OCI-LY1 (cell line): ENCODE data around the gene ITCH.

ENCODE experiments used
- EZH2 ChIP-seq: fragments of 200-600 bp; sonication (generic), shearing (Covaris generic); IDR thresholded peaks from 2 replicates; pipeline ENCODE4 v1.8.0; 2017; ENCODE audit warnings: borderline replicate concordance, mixed run types, mild to moderate bottlenecking, antibody characterized with exemption, low read length, moderate library complexity, mixed read lengths
- TF ChIP-seq, protein P1 (sequence below): fragments of 200-600 bp; sonication (generic), shearing (Covaris generic); IDR thresholded peaks from 2 replicates; pipeline ENCODE4 v1.5.1; 2017; ENCODE audit warnings: mild to moderate bottlenecking, antibody characterized with exemption, low read length, moderate library complexity, mixed read lengths

DNA sequence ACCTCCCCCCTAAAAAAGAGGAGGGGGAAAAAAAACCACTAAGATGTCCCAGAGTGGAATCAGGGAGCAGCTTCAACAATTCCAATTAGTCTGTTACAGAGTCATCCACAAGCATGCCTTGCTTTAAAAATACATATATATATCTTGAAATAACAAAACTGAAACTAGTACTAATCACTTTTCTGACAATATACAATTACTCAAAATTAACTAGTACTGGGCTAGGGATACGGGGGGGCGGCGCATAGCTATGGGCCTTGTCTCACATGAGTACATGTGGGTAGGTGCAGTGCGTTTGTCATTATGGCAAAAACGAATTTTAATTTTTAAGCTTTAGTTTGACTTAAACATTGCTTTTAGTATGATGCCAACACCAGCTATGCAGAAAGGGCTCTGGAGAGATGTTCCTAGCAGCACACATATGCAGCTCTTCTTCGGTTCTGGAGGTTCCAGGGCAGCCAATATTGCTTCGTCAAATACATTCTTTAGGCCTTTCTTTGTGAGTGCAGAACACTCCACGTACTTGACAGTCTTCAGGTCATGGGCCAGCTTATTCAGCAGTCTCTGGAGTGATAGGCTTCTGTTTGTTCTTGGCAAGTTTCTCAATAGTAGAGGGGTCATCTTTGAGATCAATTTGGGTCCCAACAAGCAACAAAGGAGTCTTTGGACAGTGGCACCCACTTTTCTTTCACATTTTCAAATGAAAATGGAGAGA lies 38.8 kb downstream of the ITCH start:
- TF ChIP-seq, protein P1, sequence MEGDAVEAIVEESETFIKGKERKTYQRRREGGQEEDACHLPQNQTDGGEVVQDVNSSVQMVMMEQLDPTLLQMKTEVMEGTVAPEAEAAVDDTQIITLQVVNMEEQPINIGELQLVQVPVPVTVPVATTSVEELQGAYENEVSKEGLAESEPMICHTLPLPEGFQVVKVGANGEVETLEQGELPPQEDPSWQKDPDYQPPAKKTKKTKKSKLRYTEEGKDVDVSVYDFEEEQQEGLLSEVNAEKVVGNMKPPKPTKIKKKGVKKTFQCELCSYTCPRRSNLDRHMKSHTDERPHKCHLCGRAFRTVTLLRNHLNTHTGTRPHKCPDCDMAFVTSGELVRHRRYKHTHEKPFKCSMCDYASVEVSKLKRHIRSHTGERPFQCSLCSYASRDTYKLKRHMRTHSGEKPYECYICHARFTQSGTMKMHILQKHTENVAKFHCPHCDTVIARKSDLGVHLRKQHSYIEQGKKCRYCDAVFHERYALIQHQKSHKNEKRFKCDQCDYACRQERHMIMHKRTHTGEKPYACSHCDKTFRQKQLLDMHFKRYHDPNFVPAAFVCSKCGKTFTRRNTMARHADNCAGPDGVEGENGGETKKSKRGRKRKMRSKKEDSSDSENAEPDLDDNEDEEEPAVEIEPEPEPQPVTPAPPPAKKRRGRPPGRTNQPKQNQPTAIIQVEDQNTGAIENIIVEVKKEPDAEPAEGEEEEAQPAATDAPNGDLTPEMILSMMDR: no peak
- no peak for TF ChIP-seq EZH2
